Measurements from ENCODE around the gene PLAC9.

DNA sequence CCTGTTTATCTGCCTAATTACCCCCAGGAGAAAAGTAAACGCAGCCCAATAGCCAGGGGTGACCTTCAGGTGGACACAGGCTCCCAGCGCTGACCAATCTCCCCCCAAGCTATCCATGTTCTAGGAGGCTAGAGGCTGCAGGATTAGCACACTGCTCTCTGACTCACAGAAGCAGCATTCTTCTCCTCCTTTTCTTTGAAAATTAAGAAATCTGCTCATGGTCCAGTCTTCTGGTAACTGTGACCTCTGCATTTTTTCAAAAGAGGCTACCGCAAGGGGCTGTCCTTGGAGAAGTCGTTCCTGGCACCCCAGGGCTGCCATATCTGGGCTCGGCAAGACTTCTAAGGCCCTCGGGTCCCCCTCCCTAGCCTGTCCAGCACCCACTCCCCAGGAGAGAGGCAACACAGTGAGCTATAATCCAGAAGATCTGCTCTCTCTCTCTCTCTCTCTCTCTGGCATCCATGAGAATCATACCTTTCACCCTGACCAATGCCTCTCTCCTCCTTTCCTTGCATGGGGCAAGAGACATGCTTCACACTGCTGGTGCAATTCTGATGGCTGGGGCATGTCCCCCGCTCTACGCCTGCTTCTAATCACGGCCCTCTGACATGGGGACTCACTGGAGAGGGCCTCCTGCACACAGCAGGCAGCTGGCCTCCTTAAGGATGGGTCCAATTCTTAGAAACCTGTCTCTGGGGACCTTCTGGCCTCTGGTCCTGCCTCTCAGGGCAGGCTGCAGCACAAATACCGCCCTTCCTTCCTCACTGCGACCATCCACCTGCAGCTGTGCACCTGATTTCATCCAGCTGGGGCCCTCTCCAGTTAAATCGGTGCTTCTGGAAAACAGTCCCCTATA, 45.5 kb downstream of the PLAC9 start:
- no peak for TF ChIP-seq YY1 (IDR thresholded peaks at IDR 0.05; ENCODE audit: low read depth)
- no peak for TF ChIP-seq EP300 (IDR thresholded peaks at IDR 0.05; ENCODE audit: borderline replicate concordance)
- TF ChIP-seq, protein P1, sequence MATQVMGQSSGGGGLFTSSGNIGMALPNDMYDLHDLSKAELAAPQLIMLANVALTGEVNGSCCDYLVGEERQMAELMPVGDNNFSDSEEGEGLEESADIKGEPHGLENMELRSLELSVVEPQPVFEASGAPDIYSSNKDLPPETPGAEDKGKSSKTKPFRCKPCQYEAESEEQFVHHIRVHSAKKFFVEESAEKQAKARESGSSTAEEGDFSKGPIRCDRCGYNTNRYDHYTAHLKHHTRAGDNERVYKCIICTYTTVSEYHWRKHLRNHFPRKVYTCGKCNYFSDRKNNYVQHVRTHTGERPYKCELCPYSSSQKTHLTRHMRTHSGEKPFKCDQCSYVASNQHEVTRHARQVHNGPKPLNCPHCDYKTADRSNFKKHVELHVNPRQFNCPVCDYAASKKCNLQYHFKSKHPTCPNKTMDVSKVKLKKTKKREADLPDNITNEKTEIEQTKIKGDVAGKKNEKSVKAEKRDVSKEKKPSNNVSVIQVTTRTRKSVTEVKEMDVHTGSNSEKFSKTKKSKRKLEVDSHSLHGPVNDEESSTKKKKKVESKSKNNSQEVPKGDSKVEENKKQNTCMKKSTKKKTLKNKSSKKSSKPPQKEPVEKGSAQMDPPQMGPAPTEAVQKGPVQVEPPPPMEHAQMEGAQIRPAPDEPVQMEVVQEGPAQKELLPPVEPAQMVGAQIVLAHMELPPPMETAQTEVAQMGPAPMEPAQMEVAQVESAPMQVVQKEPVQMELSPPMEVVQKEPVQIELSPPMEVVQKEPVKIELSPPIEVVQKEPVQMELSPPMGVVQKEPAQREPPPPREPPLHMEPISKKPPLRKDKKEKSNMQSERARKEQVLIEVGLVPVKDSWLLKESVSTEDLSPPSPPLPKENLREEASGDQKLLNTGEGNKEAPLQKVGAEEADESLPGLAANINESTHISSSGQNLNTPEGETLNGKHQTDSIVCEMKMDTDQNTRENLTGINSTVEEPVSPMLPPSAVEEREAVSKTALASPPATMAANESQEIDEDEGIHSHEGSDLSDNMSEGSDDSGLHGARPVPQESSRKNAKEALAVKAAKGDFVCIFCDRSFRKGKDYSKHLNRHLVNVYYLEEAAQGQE (IDR thresholded peaks at IDR 0.05; ENCODE audit: low read depth): no peak
- no peak for TF ChIP-seq NFIC (IDR thresholded peaks at IDR 0.05)
